B cell (primary cell): ENCODE results near the gene ENDOG. TPM values are rescaled to one million over a fixed set of nuclear protein-coding genes. Genes with fewer than 3 reads are reported as not detected.
"Not testable (repeated sequence)": the region's sequence is repeated elsewhere in the genome, so short reads cannot be mapped to it uniquely, and the experiment has no call there.

Source experiments
- ATAC-seq: fragments of 200-7000 bp; cut with Tn5 transposase; one replicate; pipeline ENCODE4 v1.10.0; 2021; ENCODE audit warnings: low read depth, mild to moderate bottlenecking, moderate number of reproducible peaks, moderate library complexity
- CTCF ChIA-PET: fragments of 350-600 bp; sonication (Branson Sonifier 250); formaldehyde crosslinking; loops from one replicate; lab custom pipeline; 2021; ENCODE audit warnings: antibody characterized with exemption, inconsistent platforms; lab: Charles Lee
- POLR2A ChIA-PET: fragments of 350-600 bp; sonication (Branson Sonifier 250); formaldehyde crosslinking; loops from one replicate; lab custom pipeline; 2021; ENCODE audit warnings: antibody characterized with exemption; lab: Charles Lee
- DNase-seq: peaks from one replicate; pipeline ENCODE4 v3.0.0; 2013
- H2AFZ ChIP-seq: 2 replicates; pipeline ENCODE4 v1.6.1; 2012; ENCODE audit warnings: mild to moderate bottlenecking, low read depth, low read length; ENCODE audit not compliant: insufficient read depth, poor library complexity, severe bottlenecking
- H3K27ac ChIP-seq, 2 donors: 1 replicate in 1 of 2; 2 replicates in 1 of 2; pipeline ENCODE4 v1.5.1; 2012 to 2013; ENCODE audit warnings: low read length in 2 of 2, mild to moderate bottlenecking in 2 of 2, moderate library complexity in 1 of 2
- H3K27me3 ChIP-seq, 4 experiments: fragments of 200-600 bp in 1 of 4; sonication (generic) in 1 of 4; replicated peaks in 1 of 4; 1 replicate in 2 of 4; 2 replicates in 2 of 4; pipeline versions ENCODE4 v1.6.1 to v1.7.0; 2013 to 2016; ENCODE audit warnings: low read length in 3 of 4, mild to moderate bottlenecking in 2 of 4, mixed read lengths in 1 of 4, moderate library complexity in 1 of 4; ENCODE audit not compliant: insufficient read depth in 4 of 4, control insufficient read depth in 3 of 4; ENCODE audit errors: control extremely low read depth in 1 of 4
- H3K36me3 ChIP-seq, 2 experiments: replicated peaks in 1 of 2; 1 replicate in 1 of 2; 2 replicates in 1 of 2; pipeline versions ENCODE4 v1.6.1 to v1.7.1; 2013; ENCODE audit warnings: low read length in 1 of 2; ENCODE audit not compliant: insufficient read depth in 2 of 2, control insufficient read depth in 1 of 2; ENCODE audit errors: control extremely low read depth in 1 of 2, extremely low read depth in 1 of 2
- H3K4me1 ChIP-seq, 2 donors: fragments of 200-600 bp in 1 of 2; sonication (generic) in 1 of 2; 1 replicate in 1 of 2; 2 replicates in 1 of 2; pipeline versions ENCODE4 v1.5.1 to v1.6.1; 2013 to 2017; ENCODE audit warnings: low read length in 2 of 2; ENCODE audit not compliant: control insufficient read depth in 2 of 2, insufficient read depth in 2 of 2
- H3K4me2 ChIP-seq: replicated peaks from 2 replicates; pipeline ENCODE3; 2012; ENCODE audit warnings: mild to moderate bottlenecking, low read depth, low read length; ENCODE audit not compliant: poor library complexity, severe bottlenecking
- H3K4me3 ChIP-seq, 5 experiments: fragments of 200-600 bp in 1 of 5; sonication (generic) in 1 of 5; 1 replicate in 3 of 5; 2 replicates in 2 of 5; pipeline versions ENCODE4 v1.5.1 to v1.7.0; 2011 to 2016; ENCODE audit warnings: low read length in 4 of 5, mild to moderate bottlenecking in 4 of 5, low read depth in 2 of 5, control low read depth in 1 of 5, moderate library complexity in 1 of 5; ENCODE audit not compliant: insufficient read depth in 1 of 5; ENCODE audit errors: control extremely low read depth in 1 of 5, extremely low read depth in 1 of 5
- H3K79me2 ChIP-seq: fragments of 200-600 bp; sonication (generic); one replicate; pipeline ENCODE4 v1.6.0; 2016; ENCODE audit warnings: low read length; ENCODE audit not compliant: control insufficient read depth, insufficient read depth
- H3K9ac ChIP-seq: fragments of 200-600 bp; sonication (generic); 2 replicates; pipeline ENCODE4 v1.6.1; 2017; ENCODE audit warnings: mild to moderate bottlenecking, low read length, moderate library complexity
- H3K9me3 ChIP-seq, 3 donors: one replicate each; pipeline versions ENCODE4 v1.6.1 to v1.7.1; 2013; ENCODE audit warnings: low read length in 2 of 3; ENCODE audit not compliant: control insufficient read depth in 2 of 3, insufficient read depth in 1 of 3; ENCODE audit errors: control extremely low read depth in 1 of 3
- H4K20me1 ChIP-seq: 2 replicates; pipeline ENCODE4 v1.6.0; 2012; ENCODE audit warnings: mild to moderate bottlenecking, low read length; ENCODE audit not compliant: insufficient read depth, control insufficient read depth, poor library complexity, severe bottlenecking
- H3K27ac Mint-ChIP-seq: one replicate; pipeline ENCODE4 v1.8.0; 2021; ENCODE audit warnings: mixed read lengths
- H3K27me3 Mint-ChIP-seq: one replicate; pipeline ENCODE4 v1.8.0; 2021; ENCODE audit warnings: mixed read lengths
- H3K4me1 Mint-ChIP-seq: one replicate; pipeline ENCODE4 v1.8.0; 2021; ENCODE audit warnings: mixed read lengths
- H3K4me3 Mint-ChIP-seq: one replicate; pipeline ENCODE4 v1.8.0; 2021; ENCODE audit warnings: mixed read lengths
- H3K9me3 Mint-ChIP-seq: one replicate; pipeline ENCODE4 v1.8.0; 2022; ENCODE audit warnings: mixed read lengths; ENCODE audit not compliant: insufficient read depth
- EZH2 ChIP-seq: IDR thresholded peaks from 2 replicates; pipeline ENCODE4 v1.6.1; 2012; ENCODE audit warnings: borderline replicate concordance, low read depth, mild to moderate bottlenecking, moderate library complexity, low read length; ENCODE audit not compliant: insufficient read depth, poor library complexity, severe bottlenecking
- WGBS: methylation state at CpG from one replicate; pipeline ENCODE4 v1.1.5; 2013; ENCODE audit warnings: missing lambda C conversion rate; ENCODE audit not compliant: insufficient coverage; 5-methylcytosine and 5-hydroxymethylcytosine counted together
- intact Hi-C: fragments of 100-400 bp; cut with micrococcal nuclease; formaldehyde crosslinking; loops from one replicate; pipeline ENCODE4 v1.10.0; 2022
- polyA plus RNA-seq: library from polyadenylated mRNA; depleted of rRNA; stranded (reverse); fragments of >200 nt; gene quantifications from 2 replicates; pipeline ENCODE4 v1.2.3, GENCODE V29; 2012
- total RNA-seq, 2 donors: library from RNA; stranded (reverse); fragments of 120-200 nt in 1 of 2; gene quantifications; 1 replicate in 1 of 2; 2 replicates in 1 of 2; pipeline versions ENCODE4 v1.2.3 to v1.2.4, GENCODE V29; 2013 to 2022
- TF ChIP-seq, protein P1 (sequence below): fragments of 200-600 bp; IDR thresholded peaks from one replicate; pipeline ENCODE4 v1.8.0; 2022; ENCODE audit warnings: antibody characterized with exemption, mild to moderate bottlenecking

Gene ENDOG
- total and polyA plus RNA-seq, 2 donors (not counting 1 experiment from before 2014, with no cell fraction given): 12.5 to 19.3 TPM

DNA sequence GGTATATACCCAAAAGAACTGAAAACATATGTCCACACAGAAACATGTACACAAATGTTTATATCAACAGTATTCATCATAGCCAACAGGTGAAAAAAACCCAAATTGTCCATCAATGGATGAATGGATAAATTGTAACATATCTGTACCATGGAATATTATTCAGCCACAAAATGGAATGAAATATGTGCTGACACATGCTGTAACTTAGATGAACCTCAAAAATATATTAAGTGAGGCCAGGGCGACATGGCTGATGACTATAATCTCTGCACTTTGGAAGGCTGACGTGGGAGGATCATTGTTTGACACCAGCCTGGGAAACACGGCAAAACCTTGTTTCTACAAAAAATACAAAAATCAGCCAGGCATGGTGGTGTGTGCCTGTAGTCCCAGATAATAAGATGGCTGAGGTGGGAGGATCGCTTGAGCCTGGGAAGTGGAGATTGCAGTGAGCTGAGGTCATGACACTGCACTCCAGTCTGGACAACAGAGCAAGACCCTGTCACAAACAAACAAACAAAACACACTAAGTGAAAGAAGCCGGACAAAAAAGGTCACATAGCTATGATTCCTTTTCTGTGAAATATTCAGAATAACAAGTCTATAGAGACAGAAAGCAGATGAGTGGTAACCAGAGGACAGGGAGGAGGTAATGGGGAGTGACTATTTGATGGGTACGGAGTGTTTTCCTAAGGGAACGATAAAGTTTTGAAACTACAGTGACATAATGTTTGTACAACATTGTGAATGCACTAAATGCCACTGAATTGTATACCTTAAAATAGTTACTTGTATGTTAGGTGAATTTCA lies 52.0 kb downstream of the ENDOG start:
- intact Hi-C loops: no loop called here
- Histone ChIP-seq H3K27me3 (no peaks in the 10 kb centered on the region), H3K27ac (no peak overlapping the region), H3K9me3 (no peaks in the 10 kb centered on the region), H4K20me1 (no peaks in the 10 kb centered on the region), H3K79me2 (no peaks in the 10 kb centered on the region), H3K9ac (no peak overlapping the region), H3K36me3 (peaks cover 0 to 9% of the 10 kb centered on the region in 2 experiments), H2AFZ (no peak overlapping the region), H3K4me2 (no peak overlapping the region), H3K4me1 (no peaks in the 10 kb centered on the region), H3K4me3 (no peak overlapping the region)
- CTCF ChIA-PET: interaction anchor here (0.7 to 1.5 kb wide), 2 partner anchors 8 to 58 kb away, joined by 3 to 6 read pairs; no protein-coding TSS in a partner anchor
- Mint-ChIP-seq H3K27me3 (no peaks in the 10 kb centered on the region), H3K4me3 (no peak overlapping the region), H3K27ac (no peak overlapping the region), H3K4me1 (no peaks in the 10 kb centered on the region), H3K9me3 (no peaks in the 10 kb centered on the region)
- TF ChIP-seq, protein P1, sequence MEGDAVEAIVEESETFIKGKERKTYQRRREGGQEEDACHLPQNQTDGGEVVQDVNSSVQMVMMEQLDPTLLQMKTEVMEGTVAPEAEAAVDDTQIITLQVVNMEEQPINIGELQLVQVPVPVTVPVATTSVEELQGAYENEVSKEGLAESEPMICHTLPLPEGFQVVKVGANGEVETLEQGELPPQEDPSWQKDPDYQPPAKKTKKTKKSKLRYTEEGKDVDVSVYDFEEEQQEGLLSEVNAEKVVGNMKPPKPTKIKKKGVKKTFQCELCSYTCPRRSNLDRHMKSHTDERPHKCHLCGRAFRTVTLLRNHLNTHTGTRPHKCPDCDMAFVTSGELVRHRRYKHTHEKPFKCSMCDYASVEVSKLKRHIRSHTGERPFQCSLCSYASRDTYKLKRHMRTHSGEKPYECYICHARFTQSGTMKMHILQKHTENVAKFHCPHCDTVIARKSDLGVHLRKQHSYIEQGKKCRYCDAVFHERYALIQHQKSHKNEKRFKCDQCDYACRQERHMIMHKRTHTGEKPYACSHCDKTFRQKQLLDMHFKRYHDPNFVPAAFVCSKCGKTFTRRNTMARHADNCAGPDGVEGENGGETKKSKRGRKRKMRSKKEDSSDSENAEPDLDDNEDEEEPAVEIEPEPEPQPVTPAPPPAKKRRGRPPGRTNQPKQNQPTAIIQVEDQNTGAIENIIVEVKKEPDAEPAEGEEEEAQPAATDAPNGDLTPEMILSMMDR: no peak
- no peak for TF ChIP-seq EZH2
- ATAC-seq (no peak), DNase-seq (no peak)
- WGBS: 100% methylated on average over 2 of the region's 7 CpGs
- POLR2A ChIA-PET: interaction anchor here (0.7 kb wide), 2 partner anchors 923 to 1568 kb away, joined by 4 read pairs; no protein-coding TSS in a partner anchor

- not testable (repeated sequence) for H3K4me3 Mint-ChIP-seq
Measured at GRCh38 chr9:128870941-128871265, 52.6 kb downstream of the ENDOG start.

More at GRCh38 chr9:128870941-128871265, 52.6 kb downstream of the ENDOG start:
- H3K9me3 Mint-ChIP-seq, H3K4me1 ChIP-seq, H3K4me1 Mint-ChIP-seq, ATAC-seq, H3K9ac ChIP-seq, H2AFZ ChIP-seq, H3K27me3 Mint-ChIP-seq, H3K27me3 ChIP-seq, H3K36me3 ChIP-seq, H3K27ac ChIP-seq, H3K79me2 ChIP-seq, DNase-seq, H3K4me3 ChIP-seq, H3K4me2 ChIP-seq, H3K27ac Mint-ChIP-seq, intact Hi-C loops, H4K20me1 ChIP-seq, H3K9me3 ChIP-seq: not testable (repeated sequence)
- CTCF ChIA-PET: interaction anchor here (0.7 to 1.5 kb wide), 2 partner anchors 9 to 59 kb away, joined by 3 to 6 read pairs; no protein-coding TSS in a partner anchor
- 80% methylated on average over 1 of the region's 7 CpGs for WGBS
- POLR2A ChIA-PET: interaction anchor here (0.7 kb wide), 1 partner anchor 922 kb away, joined by 4 read pairs; no protein-coding TSS in a partner anchor

Other genes with a start within 250 kb of the ENDOG start
- gene DYNC2I2, start 161.7 kb upstream of the ENDOG start, total RNA-seq: 76.6 and 83.4 TPM in 2 replicates
- gene DYNC2I2, start 161.7 kb upstream of the ENDOG start, polyA plus RNA-seq: 92.9 and 109 TPM in 2 replicates
- 306 and 309 TPM in 2 replicates for gene SET, start 129.3 kb upstream of the ENDOG start, total RNA-seq
- gene SET, start 129.3 kb upstream of the ENDOG start, polyA plus RNA-seq: 54.9 and 74.8 TPM in 2 replicates
- 3.7 and 4.2 TPM in 2 replicates for gene PKN3, start 116.0 kb upstream of the ENDOG start, total RNA-seq
- gene PKN3, start 116.0 kb upstream of the ENDOG start, polyA plus RNA-seq: 1.4 and 1.8 TPM in 2 replicates
- gene ZDHHC12, start 94.4 kb upstream of the ENDOG start, total RNA-seq: 25.3 and 28.5 TPM in 2 replicates
- gene ZDHHC12, start 94.4 kb upstream of the ENDOG start, polyA plus RNA-seq: 31.0 and 47.0 TPM in 2 replicates
- gene ZER1, start 46.6 kb upstream of the ENDOG start, total RNA-seq: 42.2 and 44.0 TPM in 2 replicates
- 22.8 and 26.9 TPM in 2 replicates for gene ZER1, start 46.6 kb upstream of the ENDOG start, polyA plus RNA-seq
- gene TBC1D13, start 31.2 kb upstream of the ENDOG start, total RNA-seq: 29.1 and 31.8 TPM in 2 replicates
- gene TBC1D13, start 31.2 kb upstream of the ENDOG start, polyA plus RNA-seq: 25.3 and 28.8 TPM in 2 replicates
- 70.0 and 73.0 TPM in 2 replicates for gene SPOUT1, start 11.3 kb downstream of the ENDOG start, total RNA-seq
- gene SPOUT1, start 11.3 kb downstream of the ENDOG start, polyA plus RNA-seq: 61.3 and 86.4 TPM in 2 replicates
- 6.4 and 7.0 TPM in 2 replicates for gene KYAT1, start 63.5 kb downstream of the ENDOG start, total RNA-seq
- 13.4 and 16.2 TPM in 2 replicates for gene KYAT1, start 63.5 kb downstream of the ENDOG start, polyA plus RNA-seq
- 14.5 and 15.1 TPM in 2 replicates for gene LRRC8A, start 63.6 kb downstream of the ENDOG start, total RNA-seq
- 13.1 and 23.1 TPM in 2 replicates for gene LRRC8A, start 63.6 kb downstream of the ENDOG start, polyA plus RNA-seq
- 0.96 and 1.5 TPM in 2 replicates for gene PHYHD1, start 102.5 kb downstream of the ENDOG start, total RNA-seq
- gene PHYHD1, start 102.5 kb downstream of the ENDOG start, polyA plus RNA-seq: 2.0 and 4.4 TPM in 2 replicates
- gene DOLK, start 129.1 kb downstream of the ENDOG start, total RNA-seq: 11.1 and 12.2 TPM in 2 replicates
- gene DOLK, start 129.1 kb downstream of the ENDOG start, polyA plus RNA-seq: 1.9 and 3.0 TPM in 2 replicates
- gene NUP188, start 129.2 kb downstream of the ENDOG start, total RNA-seq: 83.6 and 93.2 TPM in 2 replicates
- 42.8 and 47.7 TPM in 2 replicates for gene NUP188, start 129.2 kb downstream of the ENDOG start, polyA plus RNA-seq
- gene SH3GLB2, start 209.8 kb downstream of the ENDOG start, total RNA-seq: 110 and 111 TPM in 2 replicates
- gene SH3GLB2, start 209.8 kb downstream of the ENDOG start, polyA plus RNA-seq: 174 and 176 TPM in 2 replicates
- 71.6 and 78.1 TPM in 2 replicates for gene MIGA2, start 218.1 kb downstream of the ENDOG start, total RNA-seq
- 62.1 and 85.3 TPM in 2 replicates for gene MIGA2, start 218.1 kb downstream of the ENDOG start, polyA plus RNA-seq